NCI-H2081 treated with DMSO at 0.1 percent for 48 hours (cell line): ENCODE measurements around the gene SARNP.
A peak's percentile ranks its signal among the peaks of the same experiment; 100 is the strongest.
"Not testable (repeated sequence)": the region's sequence is repeated elsewhere in the genome, so short reads cannot be mapped to it uniquely, and the experiment has no call there.

Source experiments
- DNase-seq: peaks from one replicate; lab custom pipeline; 2025; lab: John Stamatoyannopoulos, UW

The SARNP gene, protein sequence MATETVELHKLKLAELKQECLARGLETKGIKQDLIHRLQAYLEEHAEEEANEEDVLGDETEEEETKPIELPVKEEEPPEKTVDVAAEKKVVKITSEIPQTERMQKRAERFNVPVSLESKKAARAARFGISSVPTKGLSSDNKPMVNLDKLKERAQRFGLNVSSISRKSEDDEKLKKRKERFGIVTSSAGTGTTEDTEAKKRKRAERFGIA

DNA sequence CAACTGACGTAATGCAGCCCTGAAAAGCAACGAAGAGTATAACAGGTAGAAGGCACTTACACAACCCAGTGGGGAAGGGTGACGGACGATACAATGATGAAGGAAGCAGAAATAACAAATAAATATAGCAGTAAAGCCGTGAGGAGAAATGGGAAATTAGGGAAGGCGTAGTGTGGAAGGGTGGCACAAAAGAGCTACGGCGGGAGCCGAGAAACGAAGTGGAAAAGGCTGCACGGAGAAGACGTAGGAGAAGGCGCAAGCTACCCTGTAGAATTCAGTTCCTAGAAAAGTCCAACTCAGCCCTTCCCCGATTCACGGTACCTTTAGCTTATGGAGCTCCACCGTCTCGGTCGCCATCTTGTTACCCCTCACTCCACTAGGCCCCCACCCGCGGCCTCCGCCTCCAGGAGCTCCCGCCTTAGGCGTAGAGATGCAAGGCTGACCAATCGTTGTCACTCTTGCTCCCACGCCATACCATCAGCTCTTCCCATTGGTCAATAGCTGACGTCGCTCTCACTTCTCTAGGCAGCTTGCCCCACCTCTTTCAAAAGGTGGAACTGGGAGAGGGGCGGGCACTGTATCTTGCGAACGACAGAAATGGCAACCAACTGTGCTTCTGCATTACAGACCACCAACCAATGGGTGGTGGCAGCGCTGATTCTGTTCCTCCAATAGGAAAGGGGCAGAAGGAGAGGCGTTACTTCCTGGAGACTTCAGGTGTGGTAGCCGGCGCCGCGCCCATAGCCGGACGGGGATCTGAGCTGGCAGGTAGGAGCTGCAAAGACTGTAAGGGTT, at the start of gene SARNP, which contains the start of gene ORMDL2:
TSS of gene SARNP (minus strand) at position 380 of the 795 bp plus-strand sequence. CDS start at position 357, 23 bp downstream.
TSS of gene ORMDL2 (plus strand) at position 697 of the 795 bp plus-strand sequence. CDS start 959 bp downstream, outside the sequence.
- peak; percentile 99 for DNase-seq

DNA sequence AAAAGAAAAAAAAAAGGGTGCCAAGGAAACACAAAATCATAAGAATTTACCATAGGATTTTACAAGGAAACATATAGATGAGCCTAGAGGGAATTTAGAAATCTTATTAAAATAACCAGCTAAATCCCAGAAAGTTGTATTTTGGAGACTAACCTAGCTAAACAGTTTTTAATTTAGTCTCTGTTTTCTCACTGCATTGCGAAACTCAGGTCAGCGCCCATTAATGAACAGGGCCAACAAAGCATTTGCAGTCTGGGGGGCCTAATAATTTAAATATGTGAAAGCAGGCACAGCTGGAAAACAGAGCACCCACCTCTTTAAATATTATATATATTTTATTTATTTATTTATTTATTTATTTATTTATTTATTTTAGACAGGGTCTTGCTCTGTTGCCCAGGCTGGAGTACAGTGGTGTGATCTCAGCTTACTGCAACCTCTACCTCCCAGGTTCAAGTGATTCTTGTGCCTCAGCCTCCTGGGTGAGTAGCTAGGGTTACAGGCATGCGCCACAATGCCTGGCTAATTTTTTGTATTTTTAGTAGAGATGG, 49.0 kb upstream of the SARNP start:
- DNase-seq: not testable (repeated sequence)

DNA sequence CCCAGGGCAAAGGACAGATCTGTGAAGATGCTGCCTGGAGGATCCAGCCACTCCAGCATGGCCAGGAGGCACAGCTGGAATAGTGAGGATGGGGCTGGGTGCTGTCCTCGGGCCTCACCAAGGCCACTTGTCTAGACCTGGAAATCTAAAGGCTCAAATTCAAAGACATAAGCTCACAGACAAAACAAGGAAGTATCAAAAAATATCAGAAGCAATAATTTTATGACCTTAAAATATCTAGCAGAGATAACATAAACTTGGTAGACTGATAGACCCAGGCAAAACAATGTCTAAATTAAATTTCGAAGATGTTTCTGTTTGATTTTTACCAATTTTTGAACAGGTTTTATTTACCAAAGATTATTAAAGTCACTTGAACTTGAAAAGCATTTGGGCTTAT, 47.8 kb upstream of the SARNP start:
- DNase-seq: no peak

DNA sequence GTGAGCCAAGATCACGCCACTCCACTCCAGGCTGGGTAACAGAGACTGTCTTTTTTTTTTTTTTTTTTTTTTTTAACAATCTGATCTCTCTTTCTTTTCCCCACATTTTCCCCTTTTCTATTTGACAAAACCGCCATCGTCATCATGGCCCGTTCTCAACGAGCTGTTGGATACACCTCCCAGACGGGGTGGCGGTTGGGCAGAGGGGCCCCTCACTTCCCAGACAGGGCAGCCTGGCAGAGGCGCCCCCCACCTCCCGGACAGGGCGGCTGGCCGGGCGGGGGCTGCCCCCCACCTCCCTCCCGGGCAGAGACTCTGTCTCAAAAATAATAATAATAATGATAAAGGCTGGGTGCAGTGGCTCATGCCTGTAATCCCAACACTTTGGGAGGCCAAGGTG, 45.4 kb upstream of the SARNP start:
- DNase-seq: not testable (repeated sequence)

DNA sequence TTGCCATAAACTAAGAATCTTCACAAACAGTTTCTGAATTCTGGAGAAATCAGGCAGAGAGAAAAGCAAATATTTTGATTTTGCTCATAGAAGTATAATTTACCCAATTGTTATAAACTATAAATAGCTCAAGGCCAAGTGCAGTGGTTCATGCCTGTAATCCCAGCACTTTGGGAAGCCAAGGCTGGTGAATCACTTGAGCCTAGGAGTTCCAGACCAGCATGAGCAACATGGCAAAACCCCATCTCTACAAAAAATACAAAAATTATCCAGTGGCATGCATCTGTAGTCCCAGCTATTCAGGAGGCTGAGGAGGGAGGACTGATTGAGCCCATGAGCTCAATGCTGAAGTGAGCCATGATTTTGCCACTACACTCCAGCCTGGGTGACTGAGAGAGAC, 44.8 kb upstream of the SARNP start:
- no peak for DNase-seq

DNA sequence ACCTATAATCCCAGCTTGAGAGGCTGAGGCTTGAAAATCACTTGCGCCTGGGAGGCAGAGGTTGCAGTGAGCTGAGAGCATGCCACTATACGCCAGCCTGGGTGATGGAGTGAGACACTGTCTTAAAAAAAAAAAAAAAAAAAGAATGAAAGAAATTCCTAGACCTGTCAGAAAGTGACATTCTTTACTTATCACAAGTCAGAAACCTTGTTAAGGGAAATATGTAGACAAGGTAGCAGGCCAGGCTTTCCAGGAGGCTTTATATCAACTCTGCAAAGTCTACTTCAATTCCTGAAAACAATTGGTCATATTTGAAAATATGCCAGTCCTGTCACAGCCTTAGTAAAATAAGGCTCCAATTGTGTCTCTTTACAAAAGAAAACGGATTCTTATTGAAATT, 44.3 kb upstream of the SARNP start:
- DNase-seq: no peak

DNA sequence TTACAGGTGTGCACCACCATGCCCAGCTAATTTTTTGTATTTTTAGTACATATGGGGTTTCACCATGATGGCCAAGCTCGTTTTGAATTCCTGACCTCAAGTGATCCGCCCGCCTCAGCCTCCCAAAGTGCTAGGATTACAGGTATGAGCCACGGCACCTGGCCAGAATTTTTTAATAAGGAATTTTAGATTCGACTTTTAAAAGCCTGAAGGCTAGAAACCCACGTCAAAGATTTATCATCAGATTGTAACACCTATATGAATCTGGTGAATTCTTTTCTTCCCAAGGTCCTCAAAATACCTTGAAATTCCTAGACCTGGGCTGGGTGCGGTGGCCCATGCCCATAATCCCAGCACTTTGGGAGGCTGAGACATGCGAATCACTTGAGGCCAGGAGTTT, 43.9 kb upstream of the SARNP start:
- no peak for DNase-seq

DNA sequence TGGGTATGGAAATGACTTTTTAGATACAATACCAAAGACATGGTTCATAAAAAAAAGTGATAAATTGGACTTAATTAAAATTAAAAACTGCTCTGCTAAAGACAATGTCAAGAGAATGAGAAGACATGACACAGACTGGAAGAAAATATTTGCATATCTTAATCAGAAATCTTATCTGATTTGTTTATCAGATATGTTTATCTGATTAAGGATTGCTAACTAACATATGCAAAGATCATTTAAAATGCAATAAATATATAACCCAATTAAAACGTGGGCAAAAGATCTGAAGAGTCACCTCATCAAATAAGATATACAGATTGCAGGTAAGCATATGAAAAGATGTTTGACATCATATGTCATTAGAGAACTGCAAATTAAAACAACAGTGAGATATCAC, 35.2 kb upstream of the SARNP start:
- DNase-seq: no peak

DNA sequence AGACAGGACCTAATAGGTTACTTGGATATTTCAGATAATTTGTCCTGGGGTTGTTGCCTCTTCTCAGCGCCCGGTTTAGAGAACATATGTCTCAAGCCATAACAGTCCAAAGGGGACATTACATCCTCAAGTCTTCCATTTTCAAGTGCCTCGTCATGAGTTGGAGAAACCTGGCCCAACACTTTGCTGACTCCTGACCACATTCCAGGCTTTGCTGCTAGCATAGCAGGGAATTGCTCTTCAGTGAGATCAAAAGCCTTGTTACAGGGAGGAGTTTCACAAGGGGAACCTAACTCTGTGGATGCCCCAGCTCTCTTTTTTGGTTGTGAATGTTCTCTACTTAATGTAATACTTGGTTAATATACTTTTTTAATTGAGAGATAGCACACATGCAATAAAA, 33.4 kb upstream of the SARNP start:
- no peak for DNase-seq

DNA sequence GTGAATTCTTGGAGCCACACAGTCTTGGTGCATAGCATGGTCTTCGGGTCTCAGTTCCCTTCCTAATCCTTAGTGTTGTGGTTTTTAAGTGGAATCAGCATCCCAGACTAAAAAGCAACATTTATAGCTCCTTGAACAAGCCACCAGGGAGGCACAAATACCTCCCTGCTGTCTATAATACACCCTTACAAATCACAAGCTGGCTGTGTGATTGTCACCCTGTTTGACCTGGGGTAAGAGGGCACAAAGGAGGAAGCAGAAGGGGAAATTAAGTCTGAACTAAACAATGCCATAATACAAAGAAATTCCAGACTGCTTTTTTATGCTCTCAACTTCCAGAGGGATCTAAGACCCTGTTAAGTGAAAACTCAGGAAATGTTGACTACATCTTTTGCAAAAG, 32.9 kb upstream of the SARNP start:
- DNase-seq: no peak

DNA sequence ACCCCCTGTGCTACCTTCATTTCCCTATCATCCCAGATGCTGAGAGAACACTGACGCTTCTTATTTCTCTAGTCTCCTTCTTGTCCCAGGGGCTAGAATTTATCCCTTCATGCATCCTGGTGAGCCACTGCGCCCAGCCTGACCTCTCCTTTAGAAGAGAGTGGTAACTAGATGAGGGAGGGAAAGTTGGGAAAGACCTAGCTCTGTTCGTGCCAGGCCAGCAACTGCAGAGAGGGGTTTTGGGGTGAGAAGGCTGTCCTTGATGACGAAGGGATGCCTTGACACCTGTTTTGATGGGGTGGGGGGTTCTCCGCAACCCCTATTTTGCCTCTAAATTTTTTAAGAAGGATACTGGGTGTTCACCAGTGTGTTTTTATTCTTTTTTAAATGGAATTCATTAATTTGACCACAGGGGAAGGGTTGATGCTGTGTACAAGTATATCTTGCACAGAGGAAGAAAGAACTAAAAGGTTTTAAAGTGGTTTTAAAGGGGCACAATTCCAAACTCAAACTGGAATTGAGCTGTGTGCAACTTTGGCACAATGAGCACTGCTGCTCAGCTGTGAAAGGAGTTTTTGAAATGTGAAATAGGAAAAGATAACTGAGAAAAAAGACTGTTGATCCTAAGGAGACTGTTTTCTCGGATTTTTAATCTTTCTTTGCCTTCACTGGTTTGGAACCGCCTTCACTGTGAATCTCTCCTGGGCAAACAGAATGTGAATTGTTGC, 32.3 kb upstream of the SARNP start:
- no peak for DNase-seq

DNA sequence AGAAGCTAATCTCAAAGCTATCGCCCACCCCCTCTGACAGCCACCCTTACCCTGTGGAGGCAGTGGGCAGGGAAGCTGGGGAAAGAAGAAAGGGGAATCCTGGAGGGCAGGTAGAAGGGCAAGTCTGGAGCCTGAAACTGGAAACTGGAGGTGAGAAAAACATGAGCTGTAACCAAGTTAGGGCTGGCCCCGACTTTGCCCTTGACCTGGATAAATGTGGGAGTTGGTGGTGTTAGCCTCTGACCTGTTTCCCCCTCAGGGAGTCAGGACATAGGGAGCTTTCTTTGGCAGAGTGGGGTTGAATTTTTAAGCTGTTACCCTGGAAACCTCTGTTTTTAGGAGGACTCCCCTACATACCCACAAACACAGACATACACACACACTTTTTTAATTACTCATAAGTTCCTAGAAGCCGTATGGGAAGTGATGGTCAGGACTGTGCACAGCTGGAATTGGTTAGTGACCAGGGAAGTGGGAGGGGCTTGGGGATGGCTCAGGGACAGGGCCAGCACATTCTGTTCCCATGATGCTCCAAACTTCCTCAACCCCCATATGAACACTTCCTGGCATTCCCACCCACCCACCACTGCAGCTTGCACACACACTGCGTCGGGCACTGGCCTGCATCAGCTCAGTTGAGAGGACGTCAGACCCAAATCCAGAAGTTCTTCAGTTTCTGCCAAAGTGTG, 30.2 kb upstream of the SARNP start:
- DNase-seq: no peak

DNA sequence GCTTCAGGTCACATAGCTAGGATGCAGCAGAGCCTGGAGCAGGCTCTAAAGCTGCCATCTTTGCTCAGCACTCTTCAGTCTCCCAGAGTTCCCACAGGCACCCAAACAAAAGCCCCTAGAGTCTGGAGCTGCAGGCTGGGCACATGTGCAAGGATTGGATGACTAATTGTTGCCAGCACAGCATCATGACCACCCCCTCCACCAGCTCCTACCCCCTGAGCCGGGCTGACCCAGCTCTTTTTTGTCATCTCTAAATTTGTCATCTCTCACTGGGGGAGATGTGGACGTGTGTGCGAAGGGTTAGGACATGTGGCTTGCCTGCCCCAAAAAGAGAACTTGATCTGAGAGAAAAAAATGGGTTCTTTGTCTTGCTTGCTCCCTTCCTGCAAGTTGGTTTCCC, 29.5 kb upstream of the SARNP start:
- no peak for DNase-seq

DNA sequence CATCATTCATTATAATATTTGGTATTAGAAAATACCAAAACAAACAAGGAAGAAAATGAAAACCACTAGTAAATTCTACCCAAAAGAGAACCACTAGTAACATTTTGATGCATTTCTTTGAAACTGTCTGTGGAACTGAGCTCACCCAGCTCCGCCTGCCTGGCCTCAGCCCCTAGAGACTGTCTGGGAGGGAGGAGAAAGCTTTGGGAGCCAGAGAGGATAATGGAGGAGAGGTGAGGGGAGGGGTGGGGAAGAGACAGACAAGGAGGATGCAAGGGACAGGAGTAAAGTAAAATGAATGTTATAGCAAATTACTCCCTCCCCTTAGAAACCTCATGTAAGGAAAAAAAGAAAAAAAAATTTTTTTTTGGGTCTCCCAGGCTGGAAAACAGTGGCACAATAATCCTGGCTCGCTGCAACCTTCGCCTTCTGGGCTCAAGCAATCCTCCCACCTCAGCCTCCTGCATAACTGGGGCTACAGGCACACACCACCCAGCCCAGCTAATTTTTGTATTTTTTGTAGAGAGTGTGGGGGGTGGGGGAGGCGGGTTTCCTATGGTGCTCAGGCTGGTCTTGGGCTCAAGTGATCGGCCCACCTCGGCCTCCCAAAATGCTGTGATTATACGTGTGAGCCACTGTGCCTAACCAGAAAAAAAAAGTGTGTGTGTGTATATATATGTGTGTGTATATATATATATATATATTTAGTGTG, 28.4 kb upstream of the SARNP start:
- DNase-seq: no peak

DNA sequence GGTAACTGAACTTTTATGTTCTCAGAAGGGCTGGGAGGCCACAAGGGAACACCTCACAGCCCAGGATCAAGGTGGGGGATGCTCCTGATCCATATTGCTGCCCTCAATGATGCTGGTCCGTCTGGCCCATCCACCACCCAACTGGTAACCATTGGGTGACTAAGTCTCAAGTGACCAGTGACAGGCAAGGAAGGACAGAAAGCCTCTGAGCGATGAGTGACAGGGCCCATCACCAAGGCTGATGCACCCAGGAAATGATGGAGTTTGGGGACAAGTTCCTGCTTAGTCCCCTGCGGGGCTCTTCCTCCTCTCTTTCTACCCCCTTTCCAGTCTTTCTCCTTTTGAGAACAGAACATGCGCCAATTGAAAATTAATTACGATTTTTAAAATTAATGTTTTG, 27.8 kb upstream of the SARNP start:
- no peak for DNase-seq

DNA sequence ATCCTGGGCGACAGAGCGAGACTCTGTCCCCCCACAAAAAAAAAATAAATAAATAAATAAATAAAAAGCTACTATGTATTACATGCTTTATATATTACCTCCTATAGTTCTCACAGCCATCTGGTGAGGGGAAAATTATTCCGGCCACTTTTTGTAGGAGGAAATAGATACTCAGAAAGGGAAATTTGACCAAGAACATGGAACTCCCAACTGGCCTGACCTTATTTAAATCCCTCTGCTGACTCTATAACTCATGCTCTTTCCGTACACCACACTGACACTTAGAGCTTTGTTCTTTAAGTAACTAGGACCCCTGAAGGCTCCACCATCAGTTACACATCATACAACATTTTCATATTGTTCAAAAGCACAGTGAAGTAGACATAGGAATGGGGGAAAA, 27.4 kb upstream of the SARNP start:
- DNase-seq: no peak

DNA sequence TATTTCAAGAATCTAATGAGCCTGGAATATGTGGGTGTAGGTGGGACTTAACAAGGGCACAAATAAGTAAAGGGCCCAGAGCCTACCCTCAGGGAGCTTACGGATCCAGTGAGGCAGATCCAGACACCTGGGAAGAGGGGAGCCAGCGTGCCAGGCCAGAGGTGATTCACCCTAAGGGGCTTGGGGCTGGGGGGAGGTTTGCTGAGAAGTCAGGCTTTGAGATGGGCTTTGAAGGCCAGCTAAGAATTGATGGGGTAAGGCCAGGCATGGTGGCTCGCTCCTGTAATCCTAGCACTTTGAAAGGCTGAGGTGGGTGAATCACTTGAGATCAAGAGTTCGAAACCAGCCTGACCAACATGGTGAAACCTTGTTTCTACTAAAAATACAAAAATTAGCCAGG, 25.9 kb upstream of the SARNP start:
- DNase-seq: no peak

DNA sequence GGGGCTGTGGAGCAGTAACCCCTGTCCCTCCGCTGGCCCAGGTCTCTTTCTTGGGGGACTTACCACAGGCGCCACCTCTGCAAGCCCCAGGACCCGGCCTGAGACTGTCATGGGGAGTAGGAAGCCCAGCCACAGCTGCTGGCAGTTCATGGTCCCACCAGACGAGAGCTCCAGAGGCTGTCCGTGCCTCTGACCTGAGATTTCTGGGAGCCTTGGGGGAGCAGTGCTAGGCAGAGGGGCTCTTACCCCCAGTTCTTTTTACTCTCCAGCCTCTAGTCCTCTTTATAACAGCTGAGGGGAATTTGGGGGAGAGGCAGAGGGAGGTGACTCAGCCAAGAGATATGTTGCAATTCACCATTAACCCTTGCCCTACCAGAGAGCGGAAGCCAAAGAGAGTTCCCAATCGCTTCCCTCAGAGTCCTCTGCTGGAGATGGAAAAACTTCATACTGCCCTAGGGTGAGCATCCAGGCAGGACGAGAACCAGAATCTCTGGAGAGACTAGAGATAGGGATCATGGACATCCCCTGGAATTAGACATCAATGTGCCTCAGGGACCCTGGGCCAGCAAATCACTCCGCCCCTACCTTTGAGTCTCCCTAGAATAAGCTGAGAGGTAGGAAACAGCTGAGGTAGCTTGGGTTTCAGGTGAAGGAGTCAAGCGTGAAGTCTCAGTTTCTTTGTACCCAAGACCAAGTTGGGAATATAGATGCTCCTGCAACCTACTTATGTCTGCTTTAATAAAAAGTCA, 25.3 kb upstream of the SARNP start, which contains the start of gene MMP19:
TSS of gene MMP19 (minus strand) at position 256 of the 749 bp plus-strand sequence. CDS start at position 150, 106 bp downstream.
- DNase-seq: no peak

DNA sequence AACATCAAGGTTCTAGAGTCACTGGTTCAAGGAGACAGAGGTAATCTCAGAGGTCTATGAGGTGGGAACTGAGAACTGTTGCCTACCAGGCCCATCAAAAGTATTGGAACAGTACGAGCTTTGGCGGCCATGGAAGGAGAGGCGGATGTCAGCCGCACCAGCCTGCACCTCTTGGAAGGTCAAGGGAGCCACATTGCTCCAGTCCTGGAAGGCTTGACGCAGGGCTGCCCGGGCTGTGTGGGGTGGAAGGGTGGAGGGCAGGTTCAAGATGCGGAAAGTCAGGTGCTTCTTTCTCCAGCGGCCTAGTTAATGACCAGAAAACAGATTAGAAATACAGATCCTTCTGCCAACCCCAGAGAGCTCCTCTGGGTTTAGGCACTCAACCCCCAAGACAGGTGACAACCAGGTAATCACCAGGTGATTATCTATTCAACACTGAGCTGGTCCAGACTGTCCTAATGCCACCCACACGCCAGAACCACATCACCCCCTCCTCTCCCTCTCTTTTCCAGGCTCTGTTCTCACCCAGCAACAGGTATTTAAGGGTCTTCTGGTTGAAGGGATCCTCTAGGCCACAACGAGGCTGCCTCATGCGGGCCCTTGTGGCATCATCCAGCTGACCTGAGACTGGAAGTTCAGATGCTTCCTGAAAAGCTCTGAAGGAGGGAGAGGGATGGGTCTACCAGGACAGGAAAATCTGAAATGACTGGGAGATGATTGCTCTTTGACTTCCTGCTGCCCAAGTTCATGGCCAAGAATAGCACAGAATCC, 23.2 kb upstream of the SARNP start:
- DNase-seq: no peak
